GM10266 (cell line): Measurements from ENCODE around the gene SERINC5.

Experiments used
- DNase-seq: peaks from one replicate; pipeline ENCODE4 v3.0.0; 2012; ENCODE audit errors: extremely low spot score
- CTCF ChIP-seq: IDR thresholded peaks from 2 replicates; pipeline ENCODE4 v1.5.1; 2012; ENCODE audit warnings: mild to moderate bottlenecking, low read depth; ENCODE audit not compliant: control insufficient read depth, insufficient read depth; ENCODE audit errors: missing control alignments

Gene SERINC5

GRCh38 chr5:80064124-80064523 is 191.7 kb downstream of the SERINC5 start:
- no peak for DNase-seq

More at GRCh38 chr5:80064124-80064523, 191.7 kb downstream of the SERINC5 start:
- no peak for TF ChIP-seq CTCF
